NCI-H146 treated with DMSO at 0.1 percent for 48 hours (cell line): ENCODE data around the gene ACBD4.
A peak's percentile ranks its signal among the peaks of the same experiment; 100 is the strongest.
"Not testable (repeated sequence)": the region's sequence is repeated elsewhere in the genome, so short reads cannot be mapped to it uniquely, and the experiment has no call there.

Source experiments
- DNase-seq: peaks from one replicate; lab custom pipeline; 2025; ENCODE audit not compliant: unreplicated experiment; lab: John Stamatoyannopoulos, UW

The ACBD4 gene

GRCh38 chr17:45117848-45118646, 17.4 kb upstream of the ACBD4 start:
- DNase-seq: no peak

DNA sequence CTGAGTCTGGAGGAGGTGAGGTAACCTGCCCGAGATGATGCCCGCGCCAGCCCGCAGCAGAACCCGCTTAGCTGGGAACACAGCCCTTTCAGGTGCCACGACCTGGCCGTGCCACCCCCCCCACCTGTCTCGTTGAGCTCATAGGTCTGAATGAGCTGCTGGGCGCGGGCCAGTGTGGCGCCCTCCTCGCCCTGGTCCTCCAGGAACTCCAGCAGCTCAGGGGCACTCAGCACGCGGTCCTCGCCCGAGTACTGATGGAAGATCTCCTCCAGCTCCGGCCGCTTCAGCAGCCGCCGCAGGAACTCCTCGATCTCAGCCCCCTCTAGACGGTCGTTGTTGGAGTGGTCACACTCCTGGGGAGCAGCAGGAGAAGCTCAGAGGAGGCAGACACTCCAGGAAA, 16.8 kb upstream of the ACBD4 start:
- no peak for DNase-seq

- no peak for DNase-seq
Observed at GRCh38 chr17:45119964-45120363, 15.5 kb upstream of the ACBD4 start.

GRCh38 chr17:45120558-45120957, 14.9 kb upstream of the ACBD4 start:
- DNase-seq: no peak

DNA sequence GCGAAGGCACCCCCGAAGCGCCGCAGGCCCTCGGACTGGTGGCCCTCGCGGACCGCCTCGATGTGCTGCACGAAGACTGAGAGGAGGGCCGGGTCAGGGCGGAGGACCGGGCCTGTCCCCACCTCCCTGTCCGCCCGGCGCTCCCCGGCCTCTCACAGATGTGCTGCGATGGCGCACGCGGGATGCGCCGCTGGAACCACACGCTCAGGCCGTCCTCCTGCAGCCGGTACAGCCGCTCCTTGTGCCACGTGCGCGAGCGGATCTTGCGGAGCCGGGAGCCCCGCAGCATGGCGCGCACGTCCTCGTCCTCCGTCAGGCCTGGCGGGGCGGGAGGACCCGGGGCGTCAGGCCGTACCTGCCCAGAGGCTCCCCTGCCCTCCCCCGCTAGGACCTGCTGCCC, 14.4 kb upstream of the ACBD4 start:
- DNase-seq: no peak

DNA sequence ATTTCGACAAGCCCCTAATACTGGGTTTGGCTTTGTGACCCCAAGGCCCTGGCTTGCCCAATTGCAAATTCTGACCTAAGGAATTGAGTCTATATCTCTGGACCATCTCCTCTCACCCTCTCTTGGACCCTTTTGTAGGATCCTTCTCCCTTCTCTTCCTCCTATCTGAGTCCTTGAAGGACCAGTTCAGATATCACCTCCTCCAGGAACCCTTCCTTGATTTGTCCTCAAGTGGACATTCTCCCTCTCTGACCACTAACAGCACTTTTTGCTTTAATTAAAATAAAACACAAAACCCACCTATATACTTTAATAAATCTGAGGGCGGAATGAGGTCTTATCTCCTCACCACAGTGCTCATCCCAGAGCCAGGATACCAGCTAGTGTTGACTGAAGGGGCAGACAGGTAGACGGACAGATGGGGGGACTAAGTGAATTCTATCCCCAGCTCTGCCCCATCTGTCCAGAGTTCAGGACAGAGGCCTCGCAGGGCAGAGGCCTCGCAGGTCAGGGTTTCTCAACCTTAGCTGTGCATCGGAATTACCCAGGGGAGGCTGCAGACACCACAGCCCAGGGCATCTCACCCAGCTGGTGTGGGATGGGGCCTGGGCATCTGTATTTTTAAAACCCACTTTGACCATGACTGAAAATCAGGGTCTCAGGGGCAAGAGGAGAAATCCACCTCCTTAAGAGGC, 12.3 kb upstream of the ACBD4 start:
- DNase-seq: no peak

GRCh38 chr17:45123930-45124796, 11.3 kb upstream of the ACBD4 start:
- no peak for DNase-seq

DNA sequence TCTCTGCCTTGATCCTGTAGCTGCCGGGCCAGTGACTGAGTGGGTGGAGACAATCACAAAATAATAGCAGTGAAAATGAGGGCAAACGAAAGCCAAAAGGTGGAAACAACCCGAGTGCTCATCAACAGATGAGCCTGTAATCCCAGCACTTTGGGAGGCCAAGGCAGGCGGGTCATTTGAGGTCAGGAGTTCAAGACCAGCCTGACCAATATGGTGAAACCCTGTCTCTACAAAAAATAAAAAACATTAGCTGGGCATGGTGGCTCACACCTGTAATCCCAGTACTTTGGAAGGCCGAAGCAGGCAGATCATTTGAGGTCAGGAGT, 10.7 kb upstream of the ACBD4 start:
- DNase-seq: not testable (repeated sequence)

DNA sequence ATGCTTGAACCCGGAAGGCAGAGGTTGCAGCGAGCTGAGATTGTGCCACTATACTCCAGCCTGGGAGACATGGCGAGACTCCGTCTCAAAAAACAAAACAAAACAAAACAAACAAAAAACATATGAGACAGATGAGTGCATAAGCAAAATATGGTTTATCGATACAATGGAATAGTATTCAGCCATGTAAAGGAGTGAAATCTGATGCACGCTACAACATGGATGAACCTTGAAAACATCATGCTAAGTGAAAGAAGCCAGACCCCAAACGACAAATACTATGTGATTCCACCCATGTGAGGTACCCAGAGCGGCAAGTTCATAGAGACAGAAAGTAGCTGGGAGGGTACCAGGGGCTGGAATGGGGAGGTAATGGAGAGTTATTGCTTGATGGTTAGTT, 10.0 kb upstream of the ACBD4 start:
- no peak for DNase-seq

DNA sequence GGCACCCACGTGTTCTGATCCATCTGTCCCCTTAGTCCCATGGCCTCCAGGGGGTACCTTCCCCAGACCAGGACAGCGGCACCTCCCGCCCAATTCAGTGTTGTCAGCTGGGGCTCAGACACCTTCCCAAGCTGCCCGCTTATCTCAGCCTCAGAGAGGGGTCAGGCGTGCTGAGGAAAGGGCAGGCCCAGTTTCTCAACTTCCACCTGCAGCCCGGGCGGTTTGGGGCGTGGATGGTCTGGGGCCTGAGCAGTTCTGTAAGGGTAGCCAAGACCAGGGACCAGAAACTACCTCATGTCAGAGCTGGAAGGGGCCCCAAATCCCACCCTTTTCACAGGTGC, 8.3 kb upstream of the ACBD4 start:
- DNase-seq: no peak

DNA sequence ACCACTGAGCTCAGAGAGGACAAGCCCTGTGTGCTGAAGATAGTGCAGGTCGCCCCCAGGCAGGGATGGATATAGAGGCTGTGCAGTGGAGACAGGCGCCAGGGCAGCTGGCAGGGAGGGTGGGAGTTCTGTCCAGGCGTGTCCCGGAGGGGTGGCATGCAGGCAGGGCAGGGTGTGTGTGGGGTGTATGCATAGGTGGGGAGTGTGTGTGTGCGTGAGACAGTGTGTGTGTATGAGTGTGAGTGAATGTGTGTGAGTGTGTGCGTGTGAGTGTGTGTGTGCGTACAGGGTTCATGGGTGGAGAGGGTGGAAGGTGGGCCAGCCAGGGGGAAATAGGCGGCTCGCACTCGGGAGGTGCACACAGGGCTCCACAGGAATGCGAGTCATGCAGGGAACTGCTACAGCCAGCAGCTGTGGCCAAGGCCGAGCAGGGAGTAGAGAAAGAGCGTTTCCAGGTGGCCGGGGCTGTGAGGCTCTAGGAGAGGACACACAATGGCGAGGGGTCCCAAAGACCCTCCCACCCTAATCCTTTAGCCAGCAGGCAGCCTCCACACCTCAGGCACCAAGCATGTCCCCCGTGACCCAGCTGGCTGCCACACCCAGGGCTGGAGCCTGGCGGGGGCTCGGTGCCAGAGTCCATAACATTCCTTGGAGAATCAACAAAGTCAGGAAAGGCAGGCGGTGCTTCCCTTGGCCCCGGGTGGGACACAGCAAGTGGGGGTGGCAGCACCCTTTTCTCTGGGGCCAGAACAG, 7.8 kb upstream of the ACBD4 start:
- DNase-seq: no peak

GRCh38 chr17:45128331-45128730, 7.2 kb upstream of the ACBD4 start:
- no peak for DNase-seq

- no peak for DNase-seq
Observed at GRCh38 chr17:45128989-45129388, 6.5 kb upstream of the ACBD4 start.

- DNase-seq: no peak
Observed at GRCh38 chr17:45129426-45129939, 6.0 kb upstream of the ACBD4 start.

GRCh38 chr17:45129940-45130680, 5.4 kb upstream of the ACBD4 start:
- DNase-seq: no peak

- no peak for DNase-seq
Observed at GRCh38 chr17:45130681-45131615, 4.5 kb upstream of the ACBD4 start.

GRCh38 chr17:45131616-45132319, 3.7 kb upstream of the ACBD4 start:
- peak; percentile 17 for DNase-seq

DNA sequence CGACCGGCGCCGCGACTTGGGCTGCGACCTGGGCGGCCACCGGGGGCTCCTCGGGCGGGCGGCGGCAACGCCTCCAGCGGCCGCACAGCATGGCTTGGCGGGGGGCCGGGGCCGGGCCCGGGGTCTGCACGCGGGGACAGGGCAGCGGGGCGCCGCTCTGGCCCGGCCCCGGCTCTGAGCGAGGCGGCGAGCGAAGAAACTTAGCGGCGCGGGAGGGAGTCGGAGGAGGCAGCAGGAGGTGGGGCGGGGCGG, 3.2 kb upstream of the ACBD4 start, which contains the start of gene PLCD3:
TSS of gene PLCD3 (minus strand) at position 196 of the 252 bp plus-strand sequence. CDS start at position 91, 105 bp downstream.
- DNase-seq: no peak
